Osteoblast (primary cell): ENCODE measurements around the gene KL. TPM values are rescaled to one million over a fixed set of nuclear protein-coding genes. Genes with fewer than 3 reads are reported as not detected.

Experiments used
- DNase-seq: peaks from one replicate; pipeline ENCODE4 v3.0.0; 2011; ENCODE audit warnings: low spot score, mixed read lengths; ENCODE audit not compliant: insufficient read length; ENCODE audit errors: missing footprints
- H2AFZ ChIP-seq: 2 replicates; pipeline ENCODE4 v1.6.0; 2011; ENCODE audit warnings: mild to moderate bottlenecking, low read length
- H3K27ac ChIP-seq: 2 replicates; pipeline ENCODE4 v1.5.1; 2011; ENCODE audit warnings: mild to moderate bottlenecking, low read depth, low read length, moderate library complexity
- H3K27me3 ChIP-seq: 2 replicates; pipeline ENCODE4 v1.6.0; 2012; ENCODE audit warnings: mild to moderate bottlenecking, control low read depth, inconsistent platforms, low read length, moderate library complexity; ENCODE audit not compliant: insufficient read depth
- H3K36me3 ChIP-seq: 2 replicates; pipeline ENCODE4 v1.5.1; 2011; ENCODE audit warnings: mild to moderate bottlenecking, low read length, control low read depth, moderate library complexity; ENCODE audit not compliant: insufficient read depth
- H3K4me1 ChIP-seq: 2 replicates; pipeline ENCODE4 v1.5.1; 2011; ENCODE audit warnings: mild to moderate bottlenecking, low read length, control low read depth, moderate library complexity; ENCODE audit not compliant: insufficient read depth
- H3K4me2 ChIP-seq: 2 replicates; pipeline ENCODE4 v1.6.0; 2011; ENCODE audit warnings: mild to moderate bottlenecking, low read length; ENCODE audit not compliant: insufficient read depth
- H3K4me3 ChIP-seq: fragments of 200-600 bp; sonication (generic); 3 replicates; pipeline ENCODE4 v1.5.1; 2012; ENCODE audit warnings: mild to moderate bottlenecking, low read length, inconsistent platforms; ENCODE audit not compliant: insufficient read depth
- H3K79me2 ChIP-seq: 2 replicates; pipeline ENCODE4 v1.6.0; 2012; ENCODE audit warnings: mild to moderate bottlenecking, low read length, control low read depth, inconsistent platforms; ENCODE audit not compliant: insufficient read depth
- H3K9me3 ChIP-seq: 2 replicates; pipeline ENCODE4 v1.5.1; 2011; ENCODE audit warnings: low read depth, low read length, control low read depth
- H4K20me1 ChIP-seq: 2 replicates; pipeline ENCODE4 v1.6.0; 2012; ENCODE audit warnings: mild to moderate bottlenecking, low read length, control low read depth; ENCODE audit not compliant: insufficient read depth
- CTCF ChIP-seq: IDR thresholded peaks from 2 replicates; pipeline ENCODE4 v1.5.1; 2011; ENCODE audit warnings: mild to moderate bottlenecking, low read depth, low read length, moderate library complexity; ENCODE audit errors: extremely low read depth
- total RNA-seq: library from RNA; depleted of rRNA; stranded (reverse); fragments of >200 nt; gene quantifications from 2 replicates; pipeline ENCODE4 v1.2.3, GENCODE V29; 2012

The KL gene
- total RNA-seq, 1 donor: not detected

GRCh38 chr13:33028620-33029019 lies 12.4 kb downstream of the KL start:
- Histone ChIP-seq H3K4me2 (no peak overlapping the region), H3K4me3 (no peak overlapping the region), H3K4me1 (peaks cover 5% of the 10 kb centered on the region), H3K79me2 (no peaks in the 10 kb centered on the region), H3K27me3 (peaks cover 46% of the 10 kb centered on the region), H3K9me3 (no peaks in the 10 kb centered on the region), H2AFZ (no peak overlapping the region), H3K27ac (no peak overlapping the region), H4K20me1 (no peaks in the 10 kb centered on the region), H3K36me3 (no peaks in the 10 kb centered on the region)
- no peak for DNase-seq
- no peak for TF ChIP-seq CTCF

- peaks cover 5% of the 10 kb centered on the region for H3K4me1 ChIP-seq
- H3K4me3 ChIP-seq: no peak overlapping the region
- no peak for DNase-seq
- TF ChIP-seq CTCF: no peak
- H3K27ac ChIP-seq: no peak overlapping the region
- H3K9me3 ChIP-seq: no peaks in the 10 kb centered on the region
- no peak overlapping the region for H3K4me2 ChIP-seq
- H3K27me3 ChIP-seq: peaks cover 23% of the 10 kb centered on the region
- H3K79me2 ChIP-seq: no peaks in the 10 kb centered on the region
- H4K20me1 ChIP-seq: no peaks in the 10 kb centered on the region
- no peak overlapping the region for H2AFZ ChIP-seq
- H3K36me3 ChIP-seq: no peaks in the 10 kb centered on the region
Observed at GRCh38 chr13:33031277-33031676, 15.1 kb downstream of the KL start.

- no peak overlapping the region for H2AFZ ChIP-seq
- H4K20me1 ChIP-seq: no peaks in the 10 kb centered on the region
- H3K4me1 ChIP-seq: peaks cover 5% of the 10 kb centered on the region
- H3K36me3 ChIP-seq: no peaks in the 10 kb centered on the region
- H3K4me2 ChIP-seq: peak overlapping the region; percentile 25
- TF ChIP-seq CTCF: no peak
- DNase-seq: no peak
- H3K9me3 ChIP-seq: no peaks in the 10 kb centered on the region
- H3K27ac ChIP-seq: no peak overlapping the region
- no peaks in the 10 kb centered on the region for H3K79me2 ChIP-seq
- no peak overlapping the region for H3K4me3 ChIP-seq
- peaks cover 19% of the 10 kb centered on the region for H3K27me3 ChIP-seq
Observed at GRCh38 chr13:33032037-33032625, 15.9 kb downstream of the KL start.

DNA sequence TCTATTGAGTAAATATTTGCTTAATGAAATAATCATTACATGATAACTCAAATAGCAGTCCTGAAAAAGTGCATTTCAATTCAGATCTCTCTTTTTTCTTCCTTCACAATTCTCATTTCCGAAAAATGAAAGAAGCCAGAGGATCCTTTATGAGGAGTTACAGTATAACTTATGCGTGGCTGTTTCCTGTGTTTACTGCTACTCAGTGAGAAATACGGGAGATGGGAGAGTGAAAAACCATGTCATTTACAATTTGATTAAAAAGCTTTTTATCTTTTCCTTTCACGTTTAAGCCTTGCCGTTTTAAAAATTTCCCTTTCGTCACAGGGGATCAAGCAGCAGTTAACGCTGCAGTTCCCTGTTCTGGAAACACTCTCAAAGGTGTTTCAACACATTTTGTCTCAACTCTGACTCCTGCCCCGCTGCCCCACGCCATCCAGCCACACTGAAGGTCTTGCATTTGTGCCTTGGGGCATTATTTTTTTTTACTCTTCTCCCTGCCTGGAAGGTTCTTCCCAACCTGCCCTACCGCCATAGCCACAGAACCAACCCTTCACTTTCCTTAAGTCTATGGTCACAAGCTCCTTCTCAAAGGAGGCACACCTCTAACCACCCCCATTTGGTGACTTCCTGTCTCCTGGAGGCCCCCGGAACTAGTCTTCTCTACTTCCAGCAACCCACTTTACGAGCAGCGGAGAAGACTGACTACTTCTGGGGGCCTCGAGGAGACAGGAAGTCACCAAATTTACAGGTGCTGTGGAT lies 17.0 kb downstream of the KL start:
- TF ChIP-seq CTCF: no peak
- Histone ChIP-seq H4K20me1 (no peaks in the 10 kb centered on the region), H3K27me3 (peaks cover 9% of the 10 kb centered on the region), H2AFZ (no peak overlapping the region), H3K27ac (no peak overlapping the region), H3K79me2 (no peaks in the 10 kb centered on the region), H3K4me1 (peaks cover 5% of the 10 kb centered on the region), H3K4me2 (no peak overlapping the region), H3K9me3 (no peaks in the 10 kb centered on the region), H3K36me3 (no peaks in the 10 kb centered on the region), H3K4me3 (no peak overlapping the region)
- DNase-seq: no peak
